ENCODE data around the gene TUBA4B.
"Not testable (repeated sequence)": the region's sequence is repeated elsewhere in the genome, so short reads cannot be mapped to it uniquely, and the experiment has no call there.

TUBA4B gene

DNA sequence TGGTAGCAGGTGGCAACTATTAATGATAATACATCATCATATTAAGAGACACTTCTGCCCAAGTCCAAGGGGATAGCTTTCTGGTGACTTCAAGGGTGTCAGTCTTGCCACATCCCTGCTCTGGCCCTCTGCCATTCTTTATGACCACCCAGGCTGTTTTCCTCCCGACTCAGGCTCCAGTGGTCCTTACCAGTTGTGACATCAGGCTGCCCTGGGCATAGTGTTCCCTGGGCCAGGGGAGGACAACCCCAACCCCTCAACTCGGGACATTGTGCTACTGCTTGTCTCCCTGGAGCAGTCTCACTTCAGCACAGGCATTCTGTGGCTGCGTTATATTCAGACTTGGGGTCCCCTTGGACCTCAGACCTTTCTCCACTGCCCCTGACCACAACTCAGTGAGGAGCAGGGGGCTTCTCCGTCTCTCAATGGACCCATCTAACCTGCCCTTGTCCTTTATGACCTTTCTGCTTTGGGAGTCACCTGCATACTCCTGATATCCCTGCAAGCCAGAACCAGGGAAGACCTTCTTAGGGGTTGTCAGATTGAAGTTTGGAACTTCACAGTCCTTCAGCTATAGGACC lies 39.0 kb downstream of the TUBA4B start:
- DNase-seq: no peak

- no peak for DNase-seq
Observed at GRCh38 chr2:219292616-219293015, 39.6 kb downstream of the TUBA4B start.

DNA sequence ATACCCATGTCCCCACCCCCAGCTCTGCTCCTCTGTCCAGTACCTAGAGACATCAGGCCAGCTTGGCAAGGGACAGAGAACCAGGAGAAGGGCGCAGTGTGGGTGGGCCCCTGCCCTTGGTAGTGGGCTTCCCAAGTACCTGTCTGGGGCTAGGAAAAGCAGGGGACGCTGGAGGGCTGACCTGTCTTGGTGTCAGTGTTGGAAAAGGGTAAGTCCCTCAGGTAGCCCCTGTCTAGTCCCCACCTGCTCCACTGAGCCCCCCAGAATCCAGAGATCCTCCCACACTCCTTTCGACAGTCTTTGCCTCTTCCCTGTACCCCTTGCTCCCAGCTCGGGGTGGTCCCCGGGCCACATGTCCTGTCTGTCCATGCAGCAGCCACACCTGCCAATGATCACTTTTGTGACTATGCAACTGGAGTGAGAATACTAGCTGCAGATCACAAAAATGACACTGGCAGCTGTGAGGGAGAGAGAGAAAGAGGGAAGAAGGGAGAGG lies 40.7 kb downstream of the TUBA4B start:
- no peak for DNase-seq

GRCh38 chr2:219294356-219295351 lies 41.6 kb downstream of the TUBA4B start:
- DNase-seq: peak; percentile 91

GRCh38 chr2:219296142-219296541 lies 43.1 kb downstream of the TUBA4B start:
- no peak for DNase-seq

- no peak for DNase-seq
Observed at GRCh38 chr2:219296631-219297391, 43.8 kb downstream of the TUBA4B start.

DNA sequence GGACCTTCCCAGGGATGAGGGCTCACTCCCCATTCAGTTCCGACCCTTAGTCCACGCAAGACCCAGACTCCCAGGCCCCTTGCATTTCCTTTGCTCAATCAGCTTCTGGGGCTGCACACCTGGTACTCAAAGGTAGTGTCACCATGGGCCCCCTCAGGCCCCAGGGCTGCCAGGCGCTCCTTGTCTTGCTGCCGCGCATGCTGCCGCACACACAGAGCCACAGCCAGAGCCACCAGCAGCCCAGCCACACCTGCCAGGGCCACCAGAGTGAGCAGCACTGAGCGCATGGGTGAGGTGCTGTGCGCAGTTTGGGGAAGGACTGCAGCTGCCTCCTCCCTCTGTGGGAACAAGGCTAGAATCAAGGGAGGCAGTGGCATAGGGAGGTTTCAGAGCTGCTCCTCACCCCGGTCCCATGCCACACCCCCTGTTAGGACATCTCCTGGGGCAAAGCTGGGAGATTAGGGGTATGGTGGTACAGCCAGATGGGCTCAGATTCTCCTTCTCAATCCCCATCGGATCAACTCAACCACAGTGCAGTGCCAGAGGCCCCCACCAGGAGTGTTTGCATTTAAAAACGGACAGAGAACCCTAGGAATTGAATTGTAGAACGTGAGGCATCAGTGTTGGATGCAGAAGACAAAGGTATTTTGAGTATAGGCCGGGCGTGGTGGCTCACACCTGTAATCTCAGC lies 44.9 kb downstream of the TUBA4B start:
- no peak for DNase-seq

GRCh38 chr2:219298759-219299371 lies 45.8 kb downstream of the TUBA4B start:
- DNase-seq: peak; percentile 92

GRCh38 chr2:219299372-219299760 lies 46.3 kb downstream of the TUBA4B start:
- DNase-seq: no peak

GRCh38 chr2:219300022-219300421 lies 47.0 kb downstream of the TUBA4B start:
- DNase-seq: no peak

GRCh38 chr2:219302412-219302968 lies 49.4 kb downstream of the TUBA4B start:
- DNase-seq: no peak

GRCh38 chr2:219304223-219304622 lies 51.2 kb downstream of the TUBA4B start:
- DNase-seq: no peak

GRCh38 chr2:219306047-219306446 lies 53.0 kb downstream of the TUBA4B start:
- DNase-seq: no peak

GRCh38 chr2:219308142-219309101 lies 55.4 kb downstream of the TUBA4B start:
- peak; percentile 74 for DNase-seq

DNA sequence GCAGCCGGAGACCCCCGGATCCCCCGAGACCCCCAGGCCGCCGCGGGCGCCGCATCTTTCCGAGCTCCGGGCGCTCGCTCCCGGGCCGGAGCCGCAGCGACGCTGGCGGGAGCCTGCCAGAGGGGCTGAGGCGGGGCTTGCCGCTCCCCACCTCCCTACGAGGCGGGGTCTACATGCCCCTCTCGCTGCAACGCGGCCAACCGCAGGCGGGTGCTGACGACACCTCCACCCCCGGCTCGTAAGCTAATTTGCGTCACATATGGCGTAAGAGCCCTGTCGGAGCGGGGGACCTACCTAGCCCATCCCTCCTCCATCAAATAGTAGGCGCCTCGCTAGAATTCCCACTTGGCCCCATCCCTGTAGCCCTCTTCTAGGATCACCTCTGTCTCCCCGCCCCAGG lies 56.2 kb downstream of the TUBA4B start, which contains the start of gene PTPRN:
Gene PTPRN, minus strand, starts transcription at position 124 of the 400 bp plus-strand sequence. Its CDS starts 69 bp downstream, at position 55.
- DNase-seq: no peak

DNA sequence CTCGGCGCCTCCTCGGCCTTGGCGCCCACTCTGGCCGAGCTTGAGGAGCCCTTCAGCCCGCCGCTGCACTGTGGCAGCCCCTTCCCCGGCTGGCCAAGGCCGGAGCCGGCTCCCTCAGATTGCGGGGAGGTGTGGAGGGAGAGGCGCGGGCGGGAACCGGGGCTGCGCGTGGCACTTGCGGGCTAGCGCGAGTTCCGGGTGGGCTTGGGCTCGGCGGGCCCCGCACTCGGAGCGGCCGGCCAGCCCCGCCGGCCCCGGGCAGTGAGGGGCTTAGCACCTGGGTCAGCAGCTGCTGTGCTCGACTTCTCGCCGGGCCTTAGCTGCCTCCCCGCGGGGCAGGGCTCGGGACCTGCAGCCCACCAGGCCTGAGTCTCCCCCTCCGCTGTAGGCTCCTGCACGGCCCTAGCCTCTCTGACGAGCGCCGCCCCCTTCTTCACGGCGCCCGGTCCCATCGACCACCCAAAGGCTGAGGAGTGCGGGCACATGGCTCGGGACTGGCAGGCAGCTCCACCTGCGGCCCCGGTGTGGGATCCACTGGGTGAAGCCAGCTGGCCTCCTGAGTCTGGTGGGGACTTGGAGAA lies 59.7 kb downstream of the TUBA4B start:
- not testable (repeated sequence) for DNase-seq

- DNase-seq: no peak
Observed at GRCh38 chr2:219314804-219315468, 61.9 kb downstream of the TUBA4B start.
